GM19099 (cell line): ENCODE data around the gene EVX2.

Experiments
- POLR2A ChIP-seq: IDR thresholded peaks from 3 replicates; pipeline ENCODE4 v1.6.1; 2011; ENCODE audit warnings: low read depth; ENCODE audit not compliant: insufficient read length; ENCODE audit errors: extremely low read depth

The EVX2 gene

GRCh38 chr2:176083796-176084261 lies at the start of gene EVX2:
TSS of gene EVX2 (minus strand) at chr2:176083962. CDS start at chr2:176083776, 186 bp downstream.
- TF ChIP-seq POLR2A: no peak

GRCh38 chr2:176133389-176133788 lies 49.6 kb upstream of the EVX2 start:
- TF ChIP-seq POLR2A: no peak

GRCh38 chr2:176132205-176133171 lies 48.7 kb upstream of the EVX2 start:
- TF ChIP-seq POLR2A: no peak

GRCh38 chr2:176131848-176132158 lies 48.0 kb upstream of the EVX2 start:
- TF ChIP-seq POLR2A: no peak

- no peak for TF ChIP-seq POLR2A
Measured at GRCh38 chr2:176130957-176131847, 47.4 kb upstream of the EVX2 start.

- no peak for TF ChIP-seq POLR2A
Measured at GRCh38 chr2:176130147-176130956, 46.6 kb upstream of the EVX2 start.

- no peak for TF ChIP-seq POLR2A
Measured at GRCh38 chr2:176129813-176130146, 46.0 kb upstream of the EVX2 start.

GRCh38 chr2:176128982-176129796 lies 45.4 kb upstream of the EVX2 start, which contains the start of gene HOXD8:
TSS of gene HOXD8 (plus strand) at chr2:176129705. CDS start at chr2:176130367, 662 bp downstream.
- TF ChIP-seq POLR2A: no peak

GRCh38 chr2:176128172-176128981 lies 44.6 kb upstream of the EVX2 start:
- TF ChIP-seq POLR2A: no peak

- no peak for TF ChIP-seq POLR2A
Measured at GRCh38 chr2:176127774-176128072, 44.0 kb upstream of the EVX2 start.

- TF ChIP-seq POLR2A: no peak
Measured at GRCh38 chr2:176126929-176127773, 43.4 kb upstream of the EVX2 start.

- no peak for TF ChIP-seq POLR2A
Measured at GRCh38 chr2:176125772-176126054, 42.0 kb upstream of the EVX2 start.

- no peak for TF ChIP-seq POLR2A
Measured at GRCh38 chr2:176124947-176125771, 41.4 kb upstream of the EVX2 start.
